Activated T-helper 2 cell treated with anti-CD3 and anti-CD28 coated beads, Interferon-gamma antibody, Interleukin-2, Interleukin-4, amounts not matched to agents 10 μg/mL and 5 μg/mL and 100 μg/mL, durations not matched to agents 14 hours and 24 hours and 36 hours (primary cell): Measurements from ENCODE around the gene RAB33B. TPM values are rescaled to one million over a fixed set of nuclear protein-coding genes. Genes with fewer than 3 reads are reported as not detected.

ENCODE experiments used
- DNase-seq: peaks from one replicate; pipeline ENCODE4 v3.0.0; 2021; ENCODE audit warnings: low spot score
- H3K27ac Mint-ChIP-seq: one replicate; pipeline ENCODE4 v1.8.0; 2021; ENCODE audit warnings: mixed read lengths
- H3K27me3 Mint-ChIP-seq: one replicate; pipeline ENCODE4 v1.8.0; 2021; ENCODE audit warnings: low read depth, mixed read lengths
- H3K36me3 Mint-ChIP-seq: one replicate; pipeline ENCODE4 v1.8.0; 2021; ENCODE audit warnings: low read depth, mixed read lengths
- H3K4me1 Mint-ChIP-seq: one replicate; pipeline ENCODE4 v1.8.0; 2021; ENCODE audit warnings: low read depth, mixed read lengths
- H3K4me3 Mint-ChIP-seq: one replicate; pipeline ENCODE4 v1.8.0; 2021; ENCODE audit warnings: low read depth, mild to moderate bottlenecking, moderate library complexity, mixed read lengths
- H3K9me3 Mint-ChIP-seq: one replicate; pipeline ENCODE4 v1.8.0; 2021; ENCODE audit warnings: mixed read lengths
- intact Hi-C: fragments of 100-400 bp; cut with micrococcal nuclease; formaldehyde crosslinking; loops from one replicate; pipeline ENCODE4 v1.15.1; 2023
- total RNA-seq: library from RNA; stranded (reverse); gene quantifications from 2 replicates; pipeline ENCODE4 v1.2.3, GENCODE V29; 2022

The RAB33B gene
- total RNA-seq, 1 donor from 2014 or later: 3.8 TPM

GRCh38 chr4:139501117-139501516 is 47.2 kb downstream of the RAB33B start:
- Mint-ChIP-seq H3K4me1 (peaks cover 9% of the 10 kb centered on the region), H3K27ac (no peak overlapping the region), H3K9me3 (no peaks in the 10 kb centered on the region), H3K36me3 (peaks cover 18% of the 10 kb centered on the region), H3K4me3 (no peak overlapping the region), H3K27me3 (no peaks in the 10 kb centered on the region)
- intact Hi-C loops: no loop called here
- no peak for DNase-seq

GRCh38 chr4:139501527-139501926 is 47.6 kb downstream of the RAB33B start:
- no peak overlapping the region for H3K4me3 Mint-ChIP-seq
- DNase-seq: no peak
- intact Hi-C loops: no loop called here
- H3K27ac Mint-ChIP-seq: no peak overlapping the region
- H3K9me3 Mint-ChIP-seq: no peaks in the 10 kb centered on the region
- H3K36me3 Mint-ChIP-seq: peaks cover 21% of the 10 kb centered on the region
- no peaks in the 10 kb centered on the region for H3K27me3 Mint-ChIP-seq
- peaks cover 9% of the 10 kb centered on the region for H3K4me1 Mint-ChIP-seq

- Mint-ChIP-seq H3K36me3 (peaks cover 24% of the 10 kb centered on the region), H3K9me3 (no peaks in the 10 kb centered on the region), H3K27ac (no peak overlapping the region), H3K4me3 (no peak overlapping the region), H3K27me3 (no peaks in the 10 kb centered on the region), H3K4me1 (peaks cover 9% of the 10 kb centered on the region)
- no peak for DNase-seq
- intact Hi-C loops: no loop called here
Measured at GRCh38 chr4:139501927-139502899, 48.3 kb downstream of the RAB33B start.

GRCh38 chr4:139503622-139504166 is 49.8 kb downstream of the RAB33B start:
- Mint-ChIP-seq H3K27ac (no peak overlapping the region), H3K27me3 (no peaks in the 10 kb centered on the region), H3K4me1 (peaks cover 3% of the 10 kb centered on the region), H3K9me3 (no peaks in the 10 kb centered on the region), H3K36me3 (peaks cover 25% of the 10 kb centered on the region), H3K4me3 (no peak overlapping the region)
- no peak for DNase-seq
- intact Hi-C loops: no loop called here

- Mint-ChIP-seq H3K4me1 (peaks cover 3% of the 10 kb centered on the region), H3K27ac (peak overlapping the region; percentile 15), H3K36me3 (peaks cover 49% of the 10 kb centered on the region), H3K4me3 (no peak overlapping the region), H3K9me3 (no peaks in the 10 kb centered on the region), H3K27me3 (no peaks in the 10 kb centered on the region)
- no peak for DNase-seq
- intact Hi-C loops: no loop called here
Measured at GRCh38 chr4:139506774-139507173, 52.9 kb downstream of the RAB33B start.

- Mint-ChIP-seq H3K27me3 (no peaks in the 10 kb centered on the region), H3K4me3 (no peak overlapping the region), H3K27ac (no peak overlapping the region), H3K9me3 (no peaks in the 10 kb centered on the region), H3K36me3 (peaks cover 59% of the 10 kb centered on the region), H3K4me1 (peaks cover 1% of the 10 kb centered on the region)
- DNase-seq: no peak
- intact Hi-C loops: no loop called here
Measured at GRCh38 chr4:139508581-139509237, 54.8 kb downstream of the RAB33B start.

- no peak overlapping the region for H3K27ac Mint-ChIP-seq
- no peak for DNase-seq
- intact Hi-C loops: no loop called here
- no peaks in the 10 kb centered on the region for H3K4me1 Mint-ChIP-seq
- peaks cover 60% of the 10 kb centered on the region for H3K36me3 Mint-ChIP-seq
- no peaks in the 10 kb centered on the region for H3K9me3 Mint-ChIP-seq
- H3K4me3 Mint-ChIP-seq: no peak overlapping the region
- no peaks in the 10 kb centered on the region for H3K27me3 Mint-ChIP-seq
Measured at GRCh38 chr4:139509727-139510410, 55.9 kb downstream of the RAB33B start.

GRCh38 chr4:139511320-139511719 is 57.4 kb downstream of the RAB33B start:
- Mint-ChIP-seq H3K4me3 (no peak overlapping the region), H3K36me3 (peaks cover 59% of the 10 kb centered on the region), H3K27ac (no peak overlapping the region), H3K27me3 (no peaks in the 10 kb centered on the region), H3K4me1 (no peaks in the 10 kb centered on the region), H3K9me3 (no peaks in the 10 kb centered on the region)
- intact Hi-C loops: no loop called here
- DNase-seq: no peak

- H3K4me3 Mint-ChIP-seq: no peak overlapping the region
- no peak overlapping the region for H3K27ac Mint-ChIP-seq
- intact Hi-C loops: no loop called here
- H3K9me3 Mint-ChIP-seq: no peaks in the 10 kb centered on the region
- no peak for DNase-seq
- peaks cover 72% of the 10 kb centered on the region for H3K36me3 Mint-ChIP-seq
- H3K27me3 Mint-ChIP-seq: no peaks in the 10 kb centered on the region
- H3K4me1 Mint-ChIP-seq: no peaks in the 10 kb centered on the region
Measured at GRCh38 chr4:139514382-139515059, 60.6 kb downstream of the RAB33B start.

- H3K4me3 Mint-ChIP-seq: no peak overlapping the region
- no peak overlapping the region for H3K27ac Mint-ChIP-seq
- no peaks in the 10 kb centered on the region for H3K4me1 Mint-ChIP-seq
- intact Hi-C loops: no loop called here
- no peaks in the 10 kb centered on the region for H3K27me3 Mint-ChIP-seq
- peaks cover 69% of the 10 kb centered on the region for H3K36me3 Mint-ChIP-seq
- H3K9me3 Mint-ChIP-seq: no peaks in the 10 kb centered on the region
- DNase-seq: no peak
Measured at GRCh38 chr4:139515531-139515958, 61.6 kb downstream of the RAB33B start.

- no peak for DNase-seq
- H3K27ac Mint-ChIP-seq: no peak overlapping the region
- no peak overlapping the region for H3K4me3 Mint-ChIP-seq
- H3K9me3 Mint-ChIP-seq: no peaks in the 10 kb centered on the region
- H3K4me1 Mint-ChIP-seq: peaks cover 13% of the 10 kb centered on the region
- intact Hi-C loops: no loop called here
- peaks cover 72% of the 10 kb centered on the region for H3K36me3 Mint-ChIP-seq
- no peaks in the 10 kb centered on the region for H3K27me3 Mint-ChIP-seq
Measured at GRCh38 chr4:139521754-139522401, 68.0 kb downstream of the RAB33B start.

GRCh38 chr4:139522457-139522856 is 68.5 kb downstream of the RAB33B start:
- no peaks in the 10 kb centered on the region for H3K9me3 Mint-ChIP-seq
- H3K4me1 Mint-ChIP-seq: peaks cover 13% of the 10 kb centered on the region
- no peaks in the 10 kb centered on the region for H3K27me3 Mint-ChIP-seq
- no peak overlapping the region for H3K4me3 Mint-ChIP-seq
- peaks cover 69% of the 10 kb centered on the region for H3K36me3 Mint-ChIP-seq
- intact Hi-C loops: no loop called here
- no peak overlapping the region for H3K27ac Mint-ChIP-seq
- DNase-seq: no peak
